HepG2 (cell line): Measurements from ENCODE around the gene SNX15. TPM values are rescaled to one million over a fixed set of nuclear protein-coding genes. Genes with fewer than 3 reads are reported as not detected.
A peak's percentile ranks its signal among the peaks of the same experiment; 100 is the strongest.

Experiments
- FIP1L1 ChIP-seq: fragments of 200-400 bp; formaldehyde crosslinking; IDR thresholded peaks from 2 replicates; pipeline ENCODE4 v1.6.1; 2018; ENCODE audit warnings: low read depth, mild to moderate bottlenecking, low read length, moderate library complexity, borderline replicate concordance; ENCODE audit not compliant: insufficient read depth
- GATAD1 ChIP-seq: IDR thresholded peaks from 2 replicates; pipeline ENCODE4 v1.6.1; 2016; ENCODE audit warnings: missing genetic modification reagents, missing compliant biosample characterization
- MAZ ChIP-seq, 2 experiments: sonication (generic) in 1 of 2; formaldehyde crosslinking in 1 of 2; IDR thresholded peaks; 2 replicates each; pipeline versions ENCODE4 v1.5.0 to v1.6.1; 2012 to 2020; ENCODE audit warnings: low read depth in 2 of 2, mild to moderate bottlenecking in 2 of 2, borderline replicate concordance in 1 of 2, improper control_type of control experiment in 1 of 2, low read length in 1 of 2, missing genetic modification reagents in 1 of 2, moderate library complexity in 1 of 2
- NFE2L2 ChIP-seq: fragments of 150-350 bp; IDR thresholded peaks from 2 replicates; pipeline ENCODE4 v1.6.1; 2014; ENCODE audit warnings: low read length
- RERE ChIP-seq: IDR thresholded peaks from 2 replicates; pipeline ENCODE4 v1.6.1; 2016; ENCODE audit warnings: low read depth, missing genetic modification reagents, missing compliant biosample characterization
- SMAD9 ChIP-seq: sonication (generic); formaldehyde crosslinking; IDR thresholded peaks from 2 replicates; pipeline ENCODE4 v1.5.1; 2020; ENCODE audit warnings: mild to moderate bottlenecking, missing genetic modification reagents
- THYN1 ChIP-seq: sonication (generic); formaldehyde crosslinking; IDR thresholded peaks from 2 replicates; pipeline ENCODE4 v1.8.1; 2023; ENCODE audit warnings: low read depth, mild to moderate bottlenecking, moderate library complexity, missing genetic modification reagents, borderline replicate concordance
- ZBTB34 ChIP-seq: sonication (generic); formaldehyde crosslinking; IDR thresholded peaks from 2 replicates; pipeline ENCODE4 v1.8.0; 2022; ENCODE audit warnings: mild to moderate bottlenecking, missing genetic modification reagents
- ZBTB42 ChIP-seq: sonication (generic); formaldehyde crosslinking; IDR thresholded peaks from 2 replicates; pipeline ENCODE4 v1.5.0; 2020; ENCODE audit warnings: mild to moderate bottlenecking, missing genetic modification reagents
- ZFP36 ChIP-seq: fragments of 150-350 bp; IDR thresholded peaks from 2 replicates; pipeline ENCODE4 v1.6.1; 2018; ENCODE audit warnings: borderline replicate concordance, low read length, low read depth; ENCODE audit not compliant: partially characterized antibody
- ZNF407 ChIP-seq: sonication (generic); formaldehyde crosslinking; IDR thresholded peaks from one replicate; pipeline ENCODE4 v1.5.1; 2020; ENCODE audit warnings: mild to moderate bottlenecking, missing genetic modification reagents; ENCODE audit errors: not compliant biosample characterization
- ZNF441 ChIP-seq: sonication (generic); formaldehyde crosslinking; IDR thresholded peaks from 2 replicates; pipeline ENCODE4 v1.7.0; 2021; ENCODE audit warnings: missing genetic modification reagents, borderline replicate concordance
- polyA plus RNA-seq, 8 experiments: library from polyadenylated mRNA; depleted of rRNA in 3 of 8; stranded (reverse) in 7 of 8; unstranded in 1 of 8; fragments of >200 nt; fragmentation: Illumina TruSeq in 4 of 8; extraction: Trizol in 4 of 8; gene quantifications; 2 replicates each; pipeline versions ENCODE4 v1.2.1 to v1.2.3, GENCODE V29; 2011 to 2016; ENCODE audit warnings: low read depth in 4 of 8, missing spikeins in 1 of 8, mixed read lengths in 1 of 8; ENCODE audit not compliant: insufficient read depth in 1 of 8
- total RNA-seq, 5 experiments: library from RNA; depleted of rRNA; stranded (reverse); fragments of >200 nt; fragmentation: Illumina TruSeq; extraction: Trizol; gene quantifications; 2 replicates each; pipeline ENCODE4 v1.2.3, GENCODE V29; 2016; ENCODE audit warnings: low read depth in 1 of 5

The SNX15 gene
- total and polyA plus RNA-seq, 2 of the 13 experiments (the other 11 are each of a cell fraction or from before 2014, with no cell fraction given) = 19.1 to 22.6 TPM

- TF ChIP-seq RERE (CRISPR knock-in tag) (0 out of 2 replicates have a peak, but pooled peaks have one; percentile 19), ZNF407 (CRISPR knock-in tag) (no peak), THYN1 (CRISPR knock-in tag) (no peak), SMAD9 (CRISPR knock-in tag) (no peak), ZFP36 (no peak), ZBTB42 (no peak), FIP1L1 (no peak), GATAD1 (CRISPR knock-in tag) (peak; percentile 64; the same call in 1 of the 2 replicates), ZBTB34 (CRISPR knock-in tag) (no peak), ZNF441 (peak; percentile 25; the same call in 1 of the 2 replicates), MAZ (IDR thresholded peaks at IDR 0.05; ENCODE audit: borderline replicate concordance, low read depth, low read length) (peak; percentile 72), MAZ (CRISPR knock-in tag; IDR thresholded peaks at IDR 0.05; ENCODE audit: low read depth) (peak; percentile 78; the same call in 1 of the 2 replicates), NFE2L2 (no peak)
These were observed 30.4 kb upstream of the SNX15 start, which contains the start of gene BATF2 (continued) for GRCh38 chr11:64996710-64997380.
